Ishikawa (cell line): ENCODE measurements around the gene AGPS.

Experiments used
- CEBPB ChIP-seq: IDR thresholded peaks from 2 replicates; pipeline ENCODE4 v1.6.1; 2012
- CREB1 ChIP-seq: IDR thresholded peaks from 2 replicates; pipeline ENCODE4 v1.6.1; 2012; ENCODE audit warnings: low read depth
- EGR1 ChIP-seq: IDR thresholded peaks from 2 replicates; pipeline ENCODE4 v1.6.1; 2012
- EP300 ChIP-seq: IDR thresholded peaks from 2 replicates; pipeline ENCODE4 v1.6.1; 2012; ENCODE audit warnings: borderline replicate concordance
- FOXM1 ChIP-seq: IDR thresholded peaks from 2 replicates; pipeline ENCODE4 v1.6.1; 2012; ENCODE audit warnings: low read depth, borderline replicate concordance
- MAX ChIP-seq: IDR thresholded peaks from 2 replicates; pipeline ENCODE4 v1.6.1; 2012
- NFIC ChIP-seq: IDR thresholded peaks from 2 replicates; pipeline ENCODE4 v1.6.1; 2012
- RAD21 ChIP-seq: IDR thresholded peaks from 2 replicates; pipeline ENCODE4 v1.6.1; 2012; ENCODE audit warnings: low read depth
- REST ChIP-seq: IDR thresholded peaks from 2 replicates; pipeline ENCODE4 v1.6.1; 2012; ENCODE audit warnings: low read depth, mild to moderate bottlenecking
- TAF1 ChIP-seq: IDR thresholded peaks from 2 replicates; pipeline ENCODE4 v1.6.1; 2012; ENCODE audit warnings: low read depth, mild to moderate bottlenecking
- TCF12 ChIP-seq: IDR thresholded peaks from 2 replicates; pipeline ENCODE4 v1.6.1; 2012; ENCODE audit warnings: low read depth
- TEAD4 ChIP-seq: IDR thresholded peaks from 2 replicates; pipeline ENCODE4 v1.6.1; 2012
- YY1 ChIP-seq: IDR thresholded peaks from 2 replicates; pipeline ENCODE4 v1.6.1; 2012; ENCODE audit warnings: low read depth
- ZBTB7A ChIP-seq: IDR thresholded peaks from 2 replicates; pipeline ENCODE4 v1.6.1; 2012; ENCODE audit warnings: low read depth
- TF ChIP-seq, protein P1 (sequence below): IDR thresholded peaks from 2 replicates; pipeline ENCODE4 v1.6.1; 2012

The AGPS gene

GRCh38 chr2:177347570-177347969, 45.0 kb upstream of the AGPS start:
- TF ChIP-seq EP300 (no peak), ZBTB7A (no peak)

DNA sequence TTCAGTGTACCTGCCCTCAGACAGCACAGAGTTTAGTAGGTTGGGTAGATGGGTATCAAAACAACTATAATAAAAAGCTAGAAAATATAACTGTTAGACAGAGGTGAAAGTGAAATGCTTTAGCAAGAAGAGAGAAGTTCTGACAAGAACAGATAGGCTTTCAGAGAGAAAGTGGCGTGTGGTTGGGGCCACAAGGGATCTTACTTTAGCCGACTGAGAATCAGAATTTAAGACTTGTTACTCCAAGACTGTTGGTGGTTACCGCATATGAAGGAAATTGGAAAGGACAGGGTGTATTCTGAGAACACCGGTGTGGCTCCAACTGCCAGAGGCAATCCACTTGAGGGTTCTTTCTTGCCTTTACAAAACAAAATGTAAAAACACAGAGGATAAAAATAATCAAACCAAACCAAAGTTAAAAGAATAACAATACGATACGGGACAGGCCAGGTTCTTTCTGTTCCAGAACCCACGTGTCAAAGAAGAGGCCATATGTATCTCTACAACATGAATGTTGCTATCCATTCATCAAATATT, 44.4 kb upstream of the AGPS start:
- TF ChIP-seq RAD21 (no peak), TEAD4 (no peak), TAF1 (no peak), REST (no peak), CEBPB (no peak), EP300 (no peak), ZBTB7A (no peak), MAX (no peak), EGR1 (no peak), NFIC (no peak), CREB1 (no peak), YY1 (no peak), FOXM1 (no peak), TCF12 (no peak)
- TF ChIP-seq, protein P1, sequence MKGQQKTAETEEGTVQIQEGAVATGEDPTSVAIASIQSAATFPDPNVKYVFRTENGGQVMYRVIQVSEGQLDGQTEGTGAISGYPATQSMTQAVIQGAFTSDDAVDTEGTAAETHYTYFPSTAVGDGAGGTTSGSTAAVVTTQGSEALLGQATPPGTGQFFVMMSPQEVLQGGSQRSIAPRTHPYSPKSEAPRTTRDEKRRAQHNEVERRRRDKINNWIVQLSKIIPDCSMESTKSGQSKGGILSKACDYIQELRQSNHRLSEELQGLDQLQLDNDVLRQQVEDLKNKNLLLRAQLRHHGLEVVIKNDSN = no peak

DNA sequence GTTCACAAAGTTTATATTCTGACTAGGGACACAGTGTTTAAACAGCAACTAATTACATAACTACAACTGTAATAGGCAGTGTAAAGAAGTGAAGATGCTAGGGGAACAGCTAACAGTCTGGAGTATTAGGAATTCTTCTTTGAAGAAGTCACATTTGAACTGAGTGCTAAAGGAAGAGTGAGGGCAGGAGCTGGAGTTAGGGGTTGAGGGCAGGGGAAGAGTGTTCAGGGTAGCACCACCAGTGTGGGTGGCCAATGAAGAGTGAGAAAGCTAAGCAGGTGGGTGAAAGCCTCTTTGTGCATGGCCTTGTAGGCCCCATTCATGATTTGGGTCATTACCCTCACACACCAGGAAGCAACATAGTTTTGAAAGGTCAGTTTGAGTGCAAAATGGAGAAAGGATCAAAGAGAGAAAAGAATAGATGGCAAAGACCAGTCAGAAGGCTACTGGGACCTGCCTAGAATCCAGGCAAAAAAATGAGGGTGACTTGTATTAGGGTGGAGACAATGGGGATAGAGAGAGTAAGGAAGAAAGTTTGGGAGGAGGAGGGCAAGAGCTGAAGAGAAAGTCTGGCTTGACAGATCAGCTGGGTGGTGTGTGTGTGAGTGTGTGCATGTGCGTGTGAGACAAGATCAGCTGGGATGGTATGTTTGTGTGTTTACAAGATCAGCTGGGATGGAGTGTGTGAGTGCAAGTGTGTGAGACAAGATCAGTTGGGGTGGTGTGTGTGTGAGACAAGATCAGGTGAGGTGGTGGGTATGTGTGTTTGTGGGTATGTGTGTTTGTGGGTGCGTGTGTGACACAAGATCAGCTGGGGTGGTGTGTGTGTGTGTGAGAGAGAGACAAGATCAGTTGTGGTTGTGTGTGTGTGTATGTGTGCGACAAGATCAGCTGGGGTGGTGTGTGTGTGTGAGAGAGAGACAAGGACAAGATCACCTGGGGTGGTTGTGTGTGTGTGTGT, 43.6 kb upstream of the AGPS start:
- TF ChIP-seq NFIC (no peak), MAX (no peak), FOXM1 (no peak), TCF12 (no peak), RAD21 (no peak), EP300 (no peak), EGR1 (no peak), ZBTB7A (no peak), REST (no peak), CREB1 (no peak)
- TF ChIP-seq, protein P1 = no peak

DNA sequence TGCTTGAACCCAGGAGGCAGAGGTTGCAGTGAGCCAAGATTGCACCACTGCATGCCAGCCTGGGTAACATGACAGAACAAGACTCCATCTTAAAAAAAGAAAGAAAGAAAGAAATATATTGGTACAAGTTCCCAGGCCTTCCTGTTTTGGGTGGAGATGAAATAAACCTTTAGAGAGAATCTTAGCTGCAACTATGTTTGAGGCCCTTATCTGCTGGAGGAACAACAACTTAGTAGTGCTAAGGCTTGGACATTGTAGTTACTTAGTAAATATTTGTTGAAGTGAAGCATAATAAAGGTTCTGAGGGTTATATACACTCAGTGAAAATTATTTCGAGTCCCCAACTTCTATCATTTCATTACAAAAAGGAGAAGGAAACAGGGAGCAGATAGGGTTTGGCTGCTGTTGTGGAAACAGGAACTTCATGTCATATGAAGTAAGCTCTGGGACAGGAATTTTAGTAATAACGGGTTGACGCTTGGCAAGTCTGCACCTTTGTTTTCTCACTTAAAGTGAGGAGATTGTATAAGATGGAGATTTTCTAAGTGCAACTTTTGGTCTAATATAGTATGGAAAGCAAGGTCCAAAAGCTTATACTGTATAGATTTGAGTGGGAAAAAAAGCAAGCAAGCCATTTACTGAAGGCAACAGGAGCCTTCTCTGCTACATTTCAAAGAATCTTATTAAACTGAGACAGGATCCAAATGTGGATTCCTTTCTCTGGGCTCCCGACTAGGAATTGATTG, 40.0 kb upstream of the AGPS start:
- TF ChIP-seq FOXM1 (no peak), CEBPB (no peak), ZBTB7A (no peak), YY1 (no peak), REST (no peak), TEAD4 (no peak), CREB1 (no peak), EGR1 (no peak), TAF1 (no peak), RAD21 (no peak), EP300 (no peak), MAX (no peak), TCF12 (no peak), NFIC (no peak)
- TF ChIP-seq, protein P1 = no peak
